OCI-LY7 (cell line): ENCODE results near the gene PGAP3. TPM values are rescaled to one million over a fixed set of nuclear protein-coding genes. Genes with fewer than 3 reads are reported as not detected.

Source experiments
- BruUV-seq: library from RNA; stranded (reverse); fragments of 400-500 nt; replicated peaks from 2 replicates; lab custom pipeline; 2021; lab: Mats Ljungman, UMichigan
- CTCF ChIA-PET: fragments of 300-600 bp; sonication (Branson Sonifier 250); formaldehyde crosslinking; loops from one replicate; lab custom pipeline; 2022; ENCODE audit warnings: antibody characterized with exemption; ENCODE audit not compliant: unreplicated experiment; lab: Charles Lee
- POLR2A ChIA-PET: fragments of 300-600 bp; sonication (Branson Sonifier 250); formaldehyde crosslinking; loops from one replicate; lab custom pipeline; 2022; ENCODE audit warnings: antibody characterized with exemption; lab: Charles Lee
- DNase-seq: peaks from one replicate; pipeline ENCODE4 v3.0.0-alpha.2; 2015; ENCODE audit warnings: low spot score
- H2AFZ ChIP-seq: fragments of 200-600 bp; sonication (generic), shearing (Covaris generic); 2 replicates; pipeline ENCODE4 v1.6.1; 2014; ENCODE audit warnings: mild to moderate bottlenecking, antibody characterized with exemption, low read length, moderate library complexity
- H3K27ac ChIP-seq: fragments of 200-600 bp; sonication (generic); 2 replicates; pipeline ENCODE4 v1.5.1; 2014; ENCODE audit warnings: mixed run types, low read depth, mild to moderate bottlenecking, moderate library complexity, low read length, inconsistent platforms; ENCODE audit not compliant: poor library complexity, severe bottlenecking
- H3K36me3 ChIP-seq: fragments of 200-600 bp; sonication (generic); 2 replicates; pipeline ENCODE4 v1.6.1; 2014; ENCODE audit warnings: mild to moderate bottlenecking, antibody characterized with exemption, low read length, moderate library complexity, mixed read lengths; ENCODE audit not compliant: insufficient read depth
- H3K4me1 ChIP-seq: fragments of 200-600 bp; sonication (generic); 2 replicates; pipeline ENCODE4 v1.5.1; 2014; ENCODE audit warnings: mild to moderate bottlenecking, low read length; ENCODE audit not compliant: insufficient read depth, poor library complexity, severe bottlenecking
- H3K4me2 ChIP-seq: fragments of 200-600 bp; sonication (generic); 2 replicates; pipeline ENCODE4 v1.6.1; 2014; ENCODE audit warnings: mild to moderate bottlenecking, low read length
- H3K4me3 ChIP-seq: fragments of 200-600 bp; sonication (generic); 2 replicates; pipeline ENCODE4 v1.5.1; 2014; ENCODE audit warnings: mild to moderate bottlenecking, low read depth, low read length; ENCODE audit not compliant: poor library complexity, severe bottlenecking
- H3K79me2 ChIP-seq: fragments of 200-600 bp; sonication (generic); 2 replicates; pipeline ENCODE4 v1.6.1; 2016; ENCODE audit warnings: low read depth, mild to moderate bottlenecking, low read length, moderate library complexity, mixed read lengths; ENCODE audit not compliant: insufficient read depth
- H3K9me2 ChIP-seq: fragments of 200-600 bp; sonication (generic); 2 replicates; pipeline ENCODE4 v1.6.1; 2016; ENCODE audit warnings: mild to moderate bottlenecking, low read length, mixed read lengths; ENCODE audit not compliant: insufficient read depth
- H3K9me3 ChIP-seq: fragments of 200-600 bp; sonication (generic); 2 replicates; pipeline ENCODE4 v1.6.1; 2014; ENCODE audit warnings: mild to moderate bottlenecking, mixed run types, low read length, mixed read lengths
- H4K20me1 ChIP-seq: fragments of 200-600 bp; sonication (generic); 2 replicates; pipeline ENCODE4 v1.6.1; 2014; ENCODE audit warnings: mild to moderate bottlenecking, antibody characterized with exemption, low read length, moderate library complexity, mixed read lengths; ENCODE audit not compliant: insufficient read depth
- CTCF ChIP-seq: fragments of 200-600 bp; sonication (generic); conservative IDR thresholded peaks from 2 replicates; pipeline ENCODE4 v1.5.1; 2014; ENCODE audit warnings: mild to moderate bottlenecking, antibody characterized with exemption, low read length, moderate library complexity, mixed read lengths
- EZH2phosphoT487 ChIP-seq: fragments of 200-600 bp; sonication (generic); IDR thresholded peaks from 2 replicates; pipeline ENCODE4 v1.6.1; 2018; ENCODE audit warnings: low read depth, borderline replicate concordance, mild to moderate bottlenecking, mixed run types, antibody characterized with exemption, low read length, moderate library complexity, mixed read lengths
- intact Hi-C: fragments of 100-400 bp; cut with micrococcal nuclease; formaldehyde crosslinking; loops from one replicate; pipeline ENCODE4 v1.10.0; 2022; ENCODE audit not compliant: unreplicated experiment
- total RNA-seq, 2 experiments: library from RNA; depleted of rRNA in 1 of 2; stranded (reverse); fragments of >200 nt in 1 of 2; shearing (Covaris generic) in 1 of 2; gene quantifications; 2 replicates each; pipeline ENCODE4 v1.2.3, GENCODE V29; 2014 to 2022

The PGAP3 gene
- total RNA-seq, 2 experiments from 2014 or later: 8.7 to 9.2 TPM

GRCh38 chr17:39625198-39625785, 62.6 kb downstream of the PGAP3 start:
- no peak overlapping the region for H3K27ac ChIP-seq
- no peak overlapping the region for H2AFZ ChIP-seq
- ChIA-PET POLR2A (no interaction called here), CTCF (no interaction called here)
- DNase-seq: no peak
- BruUV-seq: no TSS peak
- H3K4me3 ChIP-seq: no peak overlapping the region
- no peaks in the 10 kb centered on the region for H3K79me2 ChIP-seq
- H3K36me3 ChIP-seq: no peaks in the 10 kb centered on the region; the same call in 1 of the 2 replicates
- intact Hi-C loops: no loop called here
- no peaks in the 10 kb centered on the region for H3K9me2 ChIP-seq
- peaks cover 23% of the 10 kb centered on the region for H3K4me1 ChIP-seq
- no peaks in the 10 kb centered on the region for H3K9me3 ChIP-seq
- H3K4me2 ChIP-seq: no peak overlapping the region
- TF ChIP-seq CTCF: no peak
- H4K20me1 ChIP-seq: no peaks in the 10 kb centered on the region

DNA sequence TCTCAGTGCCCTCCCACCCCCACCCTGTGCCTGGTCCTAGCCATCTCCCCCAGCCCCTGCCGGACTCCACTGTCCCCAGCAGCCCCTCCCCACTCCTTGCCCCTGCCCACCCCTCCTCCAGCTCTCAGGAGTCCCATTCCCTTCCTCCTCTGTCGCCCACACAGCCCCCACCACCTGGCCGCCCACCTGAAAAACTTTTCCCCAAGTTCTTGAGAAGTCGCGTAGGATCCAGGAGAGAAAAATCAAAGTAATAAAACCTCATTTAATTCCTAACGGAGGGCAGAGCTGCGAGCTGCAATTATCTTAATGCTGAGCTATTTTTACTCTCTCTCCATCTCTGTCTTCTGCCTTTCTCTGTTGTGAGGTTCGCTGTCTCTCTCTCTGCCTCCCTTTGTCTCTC, 63.5 kb downstream of the PGAP3 start:
- no peak for TF ChIP-seq EZH2phosphoT487
- TF ChIP-seq CTCF: no peak

DNA sequence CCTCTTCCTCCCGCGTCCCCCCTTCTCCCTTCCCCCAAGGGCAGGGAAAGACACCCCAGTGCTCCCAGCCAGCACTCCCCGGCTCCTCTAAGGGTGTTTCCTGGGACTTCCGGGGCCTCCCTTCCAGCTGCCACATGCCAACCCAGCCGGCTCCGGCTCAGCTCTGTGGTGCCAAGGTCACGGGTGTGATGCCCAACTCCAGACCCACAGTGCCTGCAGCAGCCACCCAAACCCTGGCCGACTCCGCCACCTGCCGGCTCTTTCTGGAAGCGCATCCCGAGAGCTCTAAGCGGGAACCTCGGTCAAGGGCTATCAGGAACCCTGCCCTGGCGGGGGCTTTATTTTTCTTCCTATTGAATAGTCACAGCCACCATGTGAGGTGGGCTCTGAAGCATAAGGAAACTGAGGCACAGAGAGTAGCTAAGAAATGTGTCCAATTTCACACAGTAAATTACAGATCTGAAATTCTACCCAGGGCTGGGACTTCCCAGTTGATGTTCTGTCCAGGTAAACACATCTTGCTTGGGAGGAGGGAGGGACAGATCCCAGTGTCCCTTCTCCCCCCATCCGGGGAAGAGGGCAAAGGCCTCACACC, 64.4 kb downstream of the PGAP3 start:
- Histone ChIP-seq H3K4me1 (peaks cover 26% of the 10 kb centered on the region), H3K36me3 (no peaks in the 10 kb centered on the region; the same call in 1 of the 2 replicates), H3K4me3 (no peak overlapping the region), H3K27ac (no peak overlapping the region), H4K20me1 (no peaks in the 10 kb centered on the region), H3K4me2 (peak overlapping the region; percentile 46), H2AFZ (peak overlapping the region; percentile 43; the same call in 1 of the 2 replicates), H3K79me2 (no peaks in the 10 kb centered on the region), H3K9me3 (no peaks in the 10 kb centered on the region), H3K9me2 (no peaks in the 10 kb centered on the region)
- intact Hi-C loops: loop anchor here (1.0 to 5.0 kb wide), 2 partner anchors 75 to 239 kb away; partner anchors contain the start of gene IKZF3
- CTCF ChIA-PET: interaction anchor here (1.1 kb wide), 2 partner anchors 10 to 75 kb away, joined by 3 to 4 read pairs; no protein-coding TSS in a partner anchor
- peak; percentile 94 for TF ChIP-seq CTCF
- TF ChIP-seq EZH2phosphoT487: no peak
- no TSS peak for BruUV-seq
- peak; percentile 84 for DNase-seq
- POLR2A ChIA-PET: interaction anchor here (0.6 to 1.1 kb wide), 2 partner anchors 25 to 317 kb away, joined by 3 read pairs; no protein-coding TSS in a partner anchor

More for the DNA sequence above, 63.5 kb downstream of the PGAP3 start:
- Histone ChIP-seq H2AFZ (no peak overlapping the region), H3K9me2 (no peaks in the 10 kb centered on the region), H4K20me1 (no peaks in the 10 kb centered on the region), H3K4me2 (no peak overlapping the region), H3K79me2 (no peaks in the 10 kb centered on the region), H3K9me3 (no peaks in the 10 kb centered on the region), H3K4me3 (no peak overlapping the region), H3K36me3 (no peaks in the 10 kb centered on the region; the same call in 1 of the 2 replicates), H3K27ac (no peak overlapping the region), H3K4me1 (peaks cover 23% of the 10 kb centered on the region)
- intact Hi-C loops: loop anchor here (5.0 kb wide), 1 partner anchor 238 kb away; the partner anchor contains the start of gene IKZF3
- BruUV-seq: no TSS peak
- no peak for DNase-seq
- POLR2A ChIA-PET: no interaction called here
- CTCF ChIA-PET: no interaction called here
